GM19328 (cell line): ENCODE results near the gene ZMIZ1.

ENCODE experiments used
- ATAC-seq: cut with Tn5 transposase; IDR thresholded peaks from one replicate; pipeline ENCODE4 v1.9.1; 2021; ENCODE audit warnings: mild to moderate bottlenecking, moderate library complexity; ENCODE audit not compliant: unreplicated experiment

ZMIZ1 gene

GRCh38 chr10:79254333-79255006 lies 185.7 kb downstream of the ZMIZ1 start:
- no peak for ATAC-seq

DNA sequence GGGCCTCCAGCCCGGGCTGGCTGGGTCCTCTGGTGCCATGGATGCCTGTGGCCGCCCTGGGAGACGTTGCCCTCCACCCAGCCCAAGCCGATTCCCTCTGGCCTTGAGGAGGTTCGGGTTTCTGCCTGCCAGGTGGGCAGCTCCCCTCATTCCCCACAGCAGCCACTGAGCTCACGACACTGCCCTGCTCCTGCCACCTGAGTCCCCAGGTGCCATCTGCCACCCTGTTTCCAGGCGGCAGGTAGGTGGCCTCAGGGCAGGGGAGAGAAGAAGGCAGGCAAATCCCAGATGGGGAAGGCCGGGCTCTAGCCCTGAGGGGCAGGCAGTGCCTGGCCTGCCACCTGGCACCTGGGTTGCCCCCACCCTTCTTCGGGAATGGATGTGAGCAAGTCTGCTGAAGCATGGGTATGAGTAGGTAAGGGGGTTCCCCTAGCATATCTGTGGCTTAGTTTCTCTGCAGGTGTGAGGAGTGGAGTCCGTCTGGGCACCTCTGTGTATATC lies 186.3 kb downstream of the ZMIZ1 start:
- no peak for ATAC-seq

DNA sequence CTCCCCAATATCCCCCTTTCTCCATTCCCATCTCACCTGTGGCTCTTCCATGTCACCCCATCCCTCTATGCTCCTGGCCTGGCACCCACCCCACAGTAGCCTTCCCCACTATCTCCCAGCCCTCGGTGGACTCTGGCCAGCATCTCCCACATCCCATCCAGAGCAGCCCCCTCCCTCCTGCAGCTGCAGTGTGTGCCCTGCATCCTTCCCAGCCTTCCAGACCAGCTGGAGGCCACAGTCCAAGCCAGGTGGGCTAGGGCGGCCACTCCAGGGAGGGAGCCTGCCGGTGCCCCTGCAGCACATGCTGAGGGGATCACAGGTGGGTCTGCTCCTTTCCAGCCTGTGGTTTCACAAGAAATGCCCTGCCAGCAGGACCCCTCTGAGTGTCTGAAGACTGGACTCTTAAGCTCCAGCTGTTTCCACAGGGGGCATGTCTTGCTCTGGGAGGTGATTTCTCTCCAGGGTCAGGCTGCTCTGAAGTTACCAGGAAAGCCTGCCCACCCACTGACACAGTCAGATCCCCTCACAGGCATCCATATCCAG lies 187.6 kb downstream of the ZMIZ1 start:
- no peak for ATAC-seq

- ATAC-seq: no peak
Measured at GRCh38 chr10:79258894-79259293, 190.1 kb downstream of the ZMIZ1 start.

DNA sequence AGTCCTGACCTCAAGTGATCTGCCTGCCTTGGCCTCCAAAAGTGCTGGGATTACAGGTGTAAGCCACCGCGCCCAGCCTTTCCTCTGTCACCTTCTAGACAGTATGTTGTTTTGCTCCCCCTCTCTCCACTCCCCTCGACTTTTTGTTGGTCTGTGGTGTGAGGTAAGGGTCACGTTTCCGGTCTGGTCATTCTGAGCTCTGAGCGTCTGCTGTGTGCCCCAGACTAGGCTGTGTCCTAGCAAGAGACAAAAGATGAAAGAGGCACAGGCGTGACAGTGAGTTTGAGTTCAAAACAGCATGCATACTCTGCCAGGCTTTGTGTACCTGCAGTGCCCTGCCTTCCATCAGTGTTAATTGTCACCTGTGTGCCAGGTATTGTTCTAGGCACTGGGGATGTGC lies 191.1 kb downstream of the ZMIZ1 start:
- no peak for ATAC-seq

DNA sequence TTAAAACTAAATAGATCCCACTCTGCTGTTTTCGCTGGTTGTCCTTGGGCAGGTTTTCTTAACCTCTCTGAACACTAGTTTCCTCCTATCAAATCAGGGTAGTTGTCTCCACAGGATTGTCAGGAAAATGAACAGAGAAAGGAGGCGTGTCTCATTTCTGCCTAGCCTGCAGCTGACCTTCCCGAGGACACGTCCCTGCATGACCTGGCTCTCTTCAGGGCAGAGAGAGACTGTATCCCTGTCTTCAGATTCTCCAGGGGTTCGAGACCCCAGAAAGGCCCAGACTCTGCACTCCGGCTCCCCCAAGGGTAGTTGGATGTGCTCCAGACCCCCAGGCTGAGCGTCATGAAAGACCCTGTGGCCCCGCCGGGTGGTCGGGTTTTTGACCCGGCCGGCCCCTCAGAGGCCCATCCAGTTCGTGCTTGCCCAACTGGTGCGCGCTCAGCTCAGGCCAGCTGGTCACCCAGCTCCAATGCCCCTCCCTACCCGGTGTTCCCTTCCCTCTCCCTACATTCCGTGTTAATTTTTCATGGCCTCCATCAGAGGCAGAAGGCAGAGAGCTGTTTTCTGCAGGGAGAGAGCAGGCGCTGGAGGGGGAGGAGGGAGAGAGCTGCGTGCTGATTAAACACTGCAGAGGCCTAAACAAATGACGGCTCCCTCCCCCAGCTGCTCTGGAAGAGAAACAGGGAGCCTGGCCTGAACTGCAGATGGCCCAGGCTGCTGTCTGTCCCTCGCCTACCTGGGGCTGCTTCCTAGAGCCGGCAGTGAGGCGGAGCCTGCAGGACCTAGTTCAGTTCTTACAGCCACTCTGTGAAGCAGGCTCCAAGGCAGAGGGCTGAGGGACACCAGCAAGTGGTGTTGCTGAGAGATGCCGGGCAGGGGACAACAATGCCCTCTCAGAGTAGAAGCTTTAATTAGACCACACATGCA lies 192.3 kb downstream of the ZMIZ1 start:
- no peak for ATAC-seq

- no peak for ATAC-seq
Measured at GRCh38 chr10:79262131-79262530, 193.4 kb downstream of the ZMIZ1 start.

DNA sequence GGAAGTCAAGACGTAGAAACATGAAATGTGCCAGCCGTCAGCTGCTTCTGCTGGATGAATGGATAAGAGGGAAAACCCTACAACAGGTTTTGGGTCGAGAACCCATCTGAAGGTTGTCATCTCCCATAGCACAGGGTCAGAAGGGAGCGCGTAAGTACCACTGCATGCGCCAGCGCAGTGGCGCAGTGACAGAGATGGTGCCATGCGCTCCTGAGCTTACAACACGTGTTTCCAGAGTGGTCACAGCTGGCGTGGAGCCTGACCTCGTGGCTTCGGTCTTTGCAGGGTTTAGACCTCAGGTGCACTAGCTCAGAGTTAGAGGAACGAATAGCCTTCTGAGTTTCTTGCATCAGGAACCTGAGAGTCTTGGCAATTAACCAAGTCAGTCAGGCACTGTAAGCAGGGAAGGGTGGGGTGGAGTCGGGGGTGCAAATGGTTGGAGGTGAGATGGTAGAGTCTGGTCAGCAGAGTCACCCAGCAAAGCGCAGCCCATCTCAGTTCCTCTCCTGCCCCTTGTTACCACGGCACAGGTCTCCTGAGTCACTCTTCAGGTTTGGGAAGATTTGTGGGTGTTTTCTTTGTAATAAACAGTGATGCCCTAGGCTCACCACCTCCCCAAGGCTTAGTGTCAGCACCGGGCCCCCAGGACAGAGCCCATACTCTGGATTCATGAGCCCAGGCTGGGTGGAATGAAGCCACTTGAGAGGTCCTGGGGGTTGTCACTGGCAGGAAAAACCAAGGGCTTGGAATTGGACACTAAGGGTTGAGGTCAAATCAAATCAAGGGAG lies 194.4 kb downstream of the ZMIZ1 start:
- no peak for ATAC-seq

DNA sequence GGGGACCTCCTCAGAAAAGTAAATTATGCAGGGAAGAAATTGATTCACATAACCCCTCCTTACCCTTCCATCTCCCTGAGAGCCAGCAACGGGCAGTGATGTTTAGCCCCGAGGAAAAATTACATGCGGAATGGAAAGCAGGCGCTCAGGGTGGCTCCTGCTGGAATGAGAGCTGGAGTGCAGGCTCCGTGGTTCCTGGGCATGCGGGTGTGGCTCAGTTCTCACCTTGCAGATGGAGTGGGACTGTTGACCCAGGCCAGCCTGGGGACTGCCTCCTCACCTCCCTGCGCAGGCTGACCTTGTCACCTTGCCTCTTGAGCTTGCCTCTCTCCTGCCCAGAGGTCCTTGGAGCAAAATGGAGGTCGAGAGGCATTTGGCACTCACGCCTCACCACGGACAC lies 195.2 kb downstream of the ZMIZ1 start:
- ATAC-seq: no peak

DNA sequence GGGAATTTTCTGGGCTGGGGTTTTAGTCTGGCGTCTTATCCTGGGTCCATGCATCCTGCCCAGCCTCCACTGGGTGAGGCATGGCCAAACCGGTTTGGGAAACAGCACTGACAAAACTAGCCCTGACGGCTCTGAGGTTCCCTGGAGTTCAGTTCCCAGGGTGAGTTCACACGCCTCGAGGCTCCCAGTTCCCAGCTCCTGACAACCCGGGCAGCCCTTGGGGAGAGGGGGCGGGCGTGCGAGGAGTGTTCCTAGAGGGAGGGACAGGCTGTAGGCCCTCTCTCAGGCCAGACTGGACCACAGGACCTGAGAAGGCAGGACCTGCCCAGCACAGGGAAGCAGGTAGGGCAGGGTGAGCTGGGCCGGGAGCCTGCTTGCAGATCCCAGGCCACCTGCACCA lies 196.2 kb downstream of the ZMIZ1 start:
- ATAC-seq: no peak

DNA sequence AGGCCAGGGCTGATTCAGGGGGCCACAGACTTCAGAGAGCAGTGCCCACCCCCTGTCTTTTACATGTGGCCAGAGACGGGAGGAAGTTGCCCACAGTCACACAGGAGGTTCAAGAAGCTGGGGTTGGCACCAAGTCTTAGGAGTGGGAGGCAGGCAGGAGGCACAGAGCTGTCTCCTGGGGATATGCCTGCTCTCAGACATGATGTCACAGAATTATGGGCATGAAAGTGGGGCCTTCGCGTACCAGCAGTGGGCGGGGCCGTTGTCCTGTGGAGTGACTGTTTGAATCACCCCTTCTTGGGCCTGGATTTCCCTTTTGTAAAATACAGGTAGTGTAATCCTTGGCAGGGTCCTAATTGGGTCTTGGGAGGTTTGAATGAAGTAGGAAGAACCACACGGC lies 197.3 kb downstream of the ZMIZ1 start:
- ATAC-seq: no peak

DNA sequence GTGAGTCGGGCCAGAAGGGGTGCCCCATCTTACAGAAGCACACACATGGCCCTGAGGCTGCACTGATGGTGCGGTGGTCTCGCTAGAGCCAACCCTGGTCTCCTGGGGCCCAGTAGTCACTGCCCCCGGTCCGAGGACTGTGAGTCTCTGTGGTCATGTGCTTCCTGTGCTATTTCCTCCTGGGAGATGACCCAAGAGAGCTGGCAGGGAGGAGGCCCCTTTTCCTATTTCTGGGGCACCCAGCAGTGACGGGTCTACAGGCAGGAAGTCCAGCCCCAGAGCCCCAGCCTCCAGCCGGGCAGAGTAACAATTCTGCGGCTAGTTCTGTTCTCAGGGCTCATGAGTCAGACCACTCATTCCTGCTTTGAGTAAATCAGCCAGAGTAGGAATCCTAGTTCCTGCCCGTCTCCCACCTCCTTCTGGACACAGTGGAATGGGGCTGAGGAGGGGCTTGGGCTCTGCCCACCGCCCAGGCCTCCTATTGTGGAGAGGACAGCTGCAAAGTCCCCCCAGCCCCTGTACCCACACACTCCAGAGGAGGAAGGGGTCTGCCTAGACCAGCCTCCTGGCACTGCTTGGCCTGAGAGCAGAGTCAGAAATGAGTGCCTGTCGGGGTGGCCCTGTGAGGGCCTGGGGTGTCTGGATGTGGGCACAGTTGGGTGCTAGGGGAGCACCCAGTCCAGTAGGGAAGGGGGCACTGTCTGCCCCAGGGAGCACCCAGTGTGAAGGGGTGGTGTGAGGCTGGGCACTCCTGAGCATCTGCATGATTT lies 198.0 kb downstream of the ZMIZ1 start:
- ATAC-seq: peak; percentile 73

GRCh38 chr10:79267499-79267898 lies 198.7 kb downstream of the ZMIZ1 start:
- no peak for ATAC-seq

GRCh38 chr10:79268161-79268601 lies 199.4 kb downstream of the ZMIZ1 start:
- ATAC-seq: no peak

DNA sequence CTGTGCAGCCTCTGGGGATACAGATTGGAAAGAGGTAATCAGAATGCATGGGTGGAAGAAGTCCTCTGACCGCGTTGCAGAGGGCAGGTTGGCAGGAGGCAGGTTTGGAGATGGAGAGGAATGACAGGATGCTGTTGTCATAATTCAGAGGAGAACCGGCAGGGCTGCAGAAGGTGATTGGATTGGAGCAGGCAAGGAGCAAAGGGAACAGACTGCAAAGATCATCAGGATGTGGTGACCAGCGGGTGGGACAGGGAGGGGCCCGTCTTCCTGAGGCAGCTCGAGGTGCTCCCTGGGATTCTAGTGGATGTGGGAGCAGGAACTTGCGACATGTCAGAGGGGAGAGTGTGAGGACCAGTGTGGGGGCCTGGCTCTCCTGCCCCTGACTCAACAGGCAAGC lies 200.0 kb downstream of the ZMIZ1 start:
- ATAC-seq: no peak

GRCh38 chr10:79269443-79269842 lies 200.7 kb downstream of the ZMIZ1 start:
- ATAC-seq: no peak

GRCh38 chr10:79269969-79270368 lies 201.2 kb downstream of the ZMIZ1 start:
- ATAC-seq: no peak

GRCh38 chr10:79270466-79271246 lies 201.9 kb downstream of the ZMIZ1 start:
- no peak for ATAC-seq

DNA sequence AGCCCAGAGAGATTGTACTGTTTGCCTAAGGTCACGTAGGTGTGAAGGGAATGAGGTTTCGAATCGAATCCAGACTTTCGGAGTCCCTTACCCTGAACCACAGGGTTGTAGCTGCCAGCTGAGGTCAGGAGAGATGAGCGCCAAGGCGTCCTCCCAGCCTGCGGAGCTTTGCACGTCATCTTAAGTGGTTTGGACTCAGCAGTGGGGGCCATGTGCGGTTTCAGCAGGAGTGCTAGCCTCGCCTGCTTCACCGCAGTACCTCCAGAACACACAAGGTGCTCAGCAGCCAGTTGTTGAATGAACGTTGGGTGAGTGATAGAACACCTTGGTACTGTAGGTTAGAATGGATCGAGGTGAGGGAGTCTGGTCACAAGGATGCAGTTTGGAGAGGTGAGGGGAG lies 203.6 kb downstream of the ZMIZ1 start:
- no peak for ATAC-seq
